AML-193 (cell line): ENCODE data around the gene TUBAL3.
A peak's percentile ranks its signal among the peaks of the same experiment; 100 is the strongest.

Source experiments
- DNase-seq, 2 experiments: peaks; one replicate each; lab custom pipeline; 2025; lab: John Stamatoyannopoulos, UW

The TUBAL3 gene

GRCh38 chr10:5404208-5405041 is at the start of gene TUBAL3:
Gene TUBAL3 (minus strand): TSS chr10:5404828. CDS start chr10:5404792, 36 bp downstream.
- no peak for DNase-seq

- DNase-seq = no peak
These were observed 49.3 kb upstream of the TUBAL3 start for GRCh38 chr10:5453749-5454489.

- DNase-seq = no peak
These were observed 46.2 kb upstream of the TUBAL3 start for GRCh38 chr10:5450605-5451384.

- DNase-seq = no peak
These were observed 45.2 kb upstream of the TUBAL3 start for GRCh38 chr10:5449823-5450222.

GRCh38 chr10:5449227-5449626 is 44.6 kb upstream of the TUBAL3 start:
- DNase-seq = no peak

- DNase-seq = no peak
These were observed 43.8 kb upstream of the TUBAL3 start for GRCh38 chr10:5448333-5449001.

- DNase-seq = no peak
These were observed 43.0 kb upstream of the TUBAL3 start for GRCh38 chr10:5447611-5448071.

GRCh38 chr10:5447056-5447455 is 42.4 kb upstream of the TUBAL3 start:
- DNase-seq = no peak

- DNase-seq = no peak
These were observed 41.8 kb upstream of the TUBAL3 start for GRCh38 chr10:5446390-5446926.

- DNase-seq = no peak
These were observed 40.4 kb upstream of the TUBAL3 start for GRCh38 chr10:5445006-5445405.

- DNase-seq = no peak
These were observed 38.8 kb upstream of the TUBAL3 start for GRCh38 chr10:5443429-5443828.

- DNase-seq = no peak
These were observed 38.4 kb upstream of the TUBAL3 start for GRCh38 chr10:5442990-5443370.

- peak; percentile 33 to 57 for DNase-seq
These were observed 37.7 kb upstream of the TUBAL3 start for GRCh38 chr10:5442065-5442989.

- no peak for DNase-seq
These were observed 36.5 kb upstream of the TUBAL3 start for GRCh38 chr10:5441106-5441505.

GRCh38 chr10:5440206-5440605 is 35.6 kb upstream of the TUBAL3 start:
- DNase-seq = no peak

- no peak for DNase-seq
These were observed 30.7 kb upstream of the TUBAL3 start for GRCh38 chr10:5435328-5435727.

- peak; percentile 40 to 44 for DNase-seq
These were observed 29.6 kb upstream of the TUBAL3 start for GRCh38 chr10:5434017-5434753.

GRCh38 chr10:5433182-5433581 is 28.6 kb upstream of the TUBAL3 start:
- no peak for DNase-seq

GRCh38 chr10:5428133-5428532 is 23.5 kb upstream of the TUBAL3 start:
- no peak for DNase-seq

GRCh38 chr10:5424751-5425150 is 20.1 kb upstream of the TUBAL3 start:
- DNase-seq = no peak
